B cell (primary cell): ENCODE data around the gene DGCR8. TPM values are rescaled to one million over a fixed set of nuclear protein-coding genes. Genes with fewer than 3 reads are reported as not detected.

Experiments used
- ATAC-seq: fragments of 200-7000 bp; cut with Tn5 transposase; one replicate; pipeline ENCODE4 v1.10.0; 2021; ENCODE audit warnings: low read depth, mild to moderate bottlenecking, moderate number of reproducible peaks, moderate library complexity
- CTCF ChIA-PET: fragments of 350-600 bp; sonication (Branson Sonifier 250); formaldehyde crosslinking; loops from one replicate; lab custom pipeline; 2021; ENCODE audit warnings: antibody characterized with exemption, inconsistent platforms; lab: Charles Lee
- POLR2A ChIA-PET: fragments of 350-600 bp; sonication (Branson Sonifier 250); formaldehyde crosslinking; loops from one replicate; lab custom pipeline; 2021; ENCODE audit warnings: antibody characterized with exemption; lab: Charles Lee
- DNase-seq: peaks from one replicate; pipeline ENCODE4 v3.0.0; 2013
- H2AFZ ChIP-seq: 2 replicates; pipeline ENCODE4 v1.6.1; 2012; ENCODE audit warnings: mild to moderate bottlenecking, low read depth, low read length; ENCODE audit not compliant: insufficient read depth, poor library complexity, severe bottlenecking
- H3K27ac ChIP-seq, 2 donors: 1 replicate in 1 of 2; 2 replicates in 1 of 2; pipeline ENCODE4 v1.5.1; 2012 to 2013; ENCODE audit warnings: low read length in 2 of 2, mild to moderate bottlenecking in 2 of 2, moderate library complexity in 1 of 2
- H3K27me3 ChIP-seq, 4 experiments: fragments of 200-600 bp in 1 of 4; sonication (generic) in 1 of 4; replicated peaks in 1 of 4; 1 replicate in 2 of 4; 2 replicates in 2 of 4; pipeline versions ENCODE4 v1.6.1 to v1.7.0; 2013 to 2016; ENCODE audit warnings: low read length in 3 of 4, mild to moderate bottlenecking in 2 of 4, mixed read lengths in 1 of 4, moderate library complexity in 1 of 4; ENCODE audit not compliant: insufficient read depth in 4 of 4, control insufficient read depth in 3 of 4; ENCODE audit errors: control extremely low read depth in 1 of 4
- H3K36me3 ChIP-seq, 2 experiments: replicated peaks in 1 of 2; 1 replicate in 1 of 2; 2 replicates in 1 of 2; pipeline versions ENCODE4 v1.6.1 to v1.7.1; 2013; ENCODE audit warnings: low read length in 1 of 2; ENCODE audit not compliant: insufficient read depth in 2 of 2, control insufficient read depth in 1 of 2; ENCODE audit errors: control extremely low read depth in 1 of 2, extremely low read depth in 1 of 2
- H3K4me1 ChIP-seq, 2 donors: fragments of 200-600 bp in 1 of 2; sonication (generic) in 1 of 2; 1 replicate in 1 of 2; 2 replicates in 1 of 2; pipeline versions ENCODE4 v1.5.1 to v1.6.1; 2013 to 2017; ENCODE audit warnings: low read length in 2 of 2; ENCODE audit not compliant: control insufficient read depth in 2 of 2, insufficient read depth in 2 of 2
- H3K4me2 ChIP-seq: replicated peaks from 2 replicates; pipeline ENCODE3; 2012; ENCODE audit warnings: mild to moderate bottlenecking, low read depth, low read length; ENCODE audit not compliant: poor library complexity, severe bottlenecking
- H3K4me3 ChIP-seq, 5 experiments: fragments of 200-600 bp in 1 of 5; sonication (generic) in 1 of 5; 1 replicate in 3 of 5; 2 replicates in 2 of 5; pipeline versions ENCODE4 v1.5.1 to v1.7.0; 2011 to 2016; ENCODE audit warnings: low read length in 4 of 5, mild to moderate bottlenecking in 4 of 5, low read depth in 2 of 5, control low read depth in 1 of 5, moderate library complexity in 1 of 5; ENCODE audit not compliant: insufficient read depth in 1 of 5; ENCODE audit errors: control extremely low read depth in 1 of 5, extremely low read depth in 1 of 5
- H3K79me2 ChIP-seq: fragments of 200-600 bp; sonication (generic); one replicate; pipeline ENCODE4 v1.6.0; 2016; ENCODE audit warnings: low read length; ENCODE audit not compliant: control insufficient read depth, insufficient read depth
- H3K9ac ChIP-seq: fragments of 200-600 bp; sonication (generic); 2 replicates; pipeline ENCODE4 v1.6.1; 2017; ENCODE audit warnings: mild to moderate bottlenecking, low read length, moderate library complexity
- H3K9me3 ChIP-seq, 3 donors: one replicate each; pipeline versions ENCODE4 v1.6.1 to v1.7.1; 2013; ENCODE audit warnings: low read length in 2 of 3; ENCODE audit not compliant: control insufficient read depth in 2 of 3, insufficient read depth in 1 of 3; ENCODE audit errors: control extremely low read depth in 1 of 3
- H4K20me1 ChIP-seq: 2 replicates; pipeline ENCODE4 v1.6.0; 2012; ENCODE audit warnings: mild to moderate bottlenecking, low read length; ENCODE audit not compliant: insufficient read depth, control insufficient read depth, poor library complexity, severe bottlenecking
- H3K27ac Mint-ChIP-seq: one replicate; pipeline ENCODE4 v1.8.0; 2021; ENCODE audit warnings: mixed read lengths
- H3K27me3 Mint-ChIP-seq: one replicate; pipeline ENCODE4 v1.8.0; 2021; ENCODE audit warnings: mixed read lengths
- H3K4me1 Mint-ChIP-seq: one replicate; pipeline ENCODE4 v1.8.0; 2021; ENCODE audit warnings: mixed read lengths
- H3K4me3 Mint-ChIP-seq: one replicate; pipeline ENCODE4 v1.8.0; 2021; ENCODE audit warnings: mixed read lengths
- H3K9me3 Mint-ChIP-seq: one replicate; pipeline ENCODE4 v1.8.0; 2022; ENCODE audit warnings: mixed read lengths; ENCODE audit not compliant: insufficient read depth
- CTCF ChIP-seq: fragments of 200-600 bp; IDR thresholded peaks from one replicate; pipeline ENCODE4 v1.8.0; 2022; ENCODE audit warnings: antibody characterized with exemption, mild to moderate bottlenecking
- EZH2 ChIP-seq: IDR thresholded peaks from 2 replicates; pipeline ENCODE4 v1.6.1; 2012; ENCODE audit warnings: borderline replicate concordance, low read depth, mild to moderate bottlenecking, moderate library complexity, low read length; ENCODE audit not compliant: insufficient read depth, poor library complexity, severe bottlenecking
- WGBS: methylation state at CpG from one replicate; pipeline ENCODE4 v1.1.5; 2013; ENCODE audit warnings: missing lambda C conversion rate; ENCODE audit not compliant: insufficient coverage; 5-methylcytosine and 5-hydroxymethylcytosine counted together
- intact Hi-C: fragments of 100-400 bp; cut with micrococcal nuclease; formaldehyde crosslinking; loops from one replicate; pipeline ENCODE4 v1.10.0; 2022
- polyA plus RNA-seq: library from polyadenylated mRNA; depleted of rRNA; stranded (reverse); fragments of >200 nt; gene quantifications from 2 replicates; pipeline ENCODE4 v1.2.3, GENCODE V29; 2012
- total RNA-seq, 2 donors: library from RNA; stranded (reverse); fragments of 120-200 nt in 1 of 2; gene quantifications; 1 replicate in 1 of 2; 2 replicates in 1 of 2; pipeline versions ENCODE4 v1.2.3 to v1.2.4, GENCODE V29; 2013 to 2022

The DGCR8 gene
- total and polyA plus RNA-seq, 2 donors (not counting 1 experiment from before 2014, with no cell fraction given), result 19.6 to 43.2 TPM

- Histone ChIP-seq H3K9me3 (no peaks in the 10 kb centered on the region), H4K20me1 (peaks cover 53% of the 10 kb centered on the region), H3K4me1 (peaks cover 0 to 8% of the 10 kb centered on the region in 2 donors), H3K36me3 (peaks cover 0 to 47% of the 10 kb centered on the region in 2 experiments), H3K27me3 (no peaks in the 10 kb centered on the region), H3K4me2 (no peak overlapping the region), H2AFZ (no peak overlapping the region), H3K27ac (no peak overlapping the region), H3K4me3 (no peak overlapping the region), H3K79me2 (peaks cover 50% of the 10 kb centered on the region), H3K9ac (no peak overlapping the region)
- H3K27me3 Mint-ChIP-seq, result no peaks in the 10 kb centered on the region
- ATAC-seq, result no peak
- no peaks in the 10 kb centered on the region for H3K9me3 Mint-ChIP-seq
- DNase-seq, result no peak
- TF ChIP-seq EZH2 (no peak), CTCF (no peak)
- 93% methylated on average over 6 of the region's 11 CpGs for WGBS
- peaks cover 4% of the 10 kb centered on the region for H3K4me1 Mint-ChIP-seq
- intact Hi-C loops, result no loop called here
- CTCF ChIA-PET, result no interaction called here
- no peak overlapping the region for H3K27ac Mint-ChIP-seq
- no peak overlapping the region for H3K4me3 Mint-ChIP-seq
- POLR2A ChIA-PET, result interaction anchor here (0.7 kb wide), 1 partner anchor 1746 kb away, joined by 7 read pairs; no protein-coding TSS in a partner anchor
Observed at GRCh38 chr22:20124083-20124787, 44.2 kb downstream of the DGCR8 start.
